Rectal smooth muscle tissue (tissue), 1 donor: ENCODE data around the gene PTPRD.

ENCODE experiments used
- H3K27ac ChIP-seq: one replicate; pipeline ENCODE4 v1.7.0; 2013; ENCODE audit warnings: low read depth, low read length, inconsistent platforms
- H3K27me3 ChIP-seq: one replicate; pipeline ENCODE4 v1.7.0; 2013; ENCODE audit warnings: low read length; ENCODE audit not compliant: control insufficient read depth, insufficient read depth
- H3K36me3 ChIP-seq: one replicate; pipeline ENCODE4 v1.7.0; 2013; ENCODE audit warnings: low read length; ENCODE audit not compliant: control insufficient read depth, insufficient read depth
- H3K4me1 ChIP-seq: one replicate; pipeline ENCODE4 v1.7.0; 2013; ENCODE audit warnings: low read length; ENCODE audit not compliant: control insufficient read depth, insufficient read depth
- H3K4me3 ChIP-seq: one replicate; pipeline ENCODE4 v1.7.0; 2013; ENCODE audit warnings: low read length
- H3K9ac ChIP-seq: one replicate; pipeline ENCODE4 v1.7.0; 2013; ENCODE audit warnings: low read length

The PTPRD gene

DNA sequence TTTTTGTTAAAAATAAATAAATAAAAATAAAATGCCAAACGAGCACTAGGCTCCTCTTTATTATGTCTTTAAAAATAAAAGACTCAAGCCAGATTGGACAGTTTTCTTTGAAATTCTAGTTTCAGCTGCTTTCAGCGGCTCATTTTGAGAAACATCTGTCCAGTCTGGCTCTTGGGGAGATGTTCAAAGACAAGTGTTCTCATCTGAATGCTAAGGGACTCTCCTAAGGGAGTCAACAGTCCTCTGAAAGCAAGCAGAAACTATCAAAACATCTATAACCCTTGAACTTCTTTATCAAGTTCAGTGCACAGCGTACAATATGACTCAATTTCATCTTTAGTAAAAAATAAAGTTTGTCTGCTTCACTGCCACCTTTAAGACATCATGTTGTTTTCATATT is 1927.0 kb downstream of the PTPRD start:
- Histone ChIP-seq H3K4me1 (no peaks in the 10 kb centered on the region), H3K9ac (no peak overlapping the region), H3K27me3 (no peaks in the 10 kb centered on the region), H3K36me3 (no peaks in the 10 kb centered on the region), H3K4me3 (no peak overlapping the region), H3K27ac (no peak overlapping the region)

DNA sequence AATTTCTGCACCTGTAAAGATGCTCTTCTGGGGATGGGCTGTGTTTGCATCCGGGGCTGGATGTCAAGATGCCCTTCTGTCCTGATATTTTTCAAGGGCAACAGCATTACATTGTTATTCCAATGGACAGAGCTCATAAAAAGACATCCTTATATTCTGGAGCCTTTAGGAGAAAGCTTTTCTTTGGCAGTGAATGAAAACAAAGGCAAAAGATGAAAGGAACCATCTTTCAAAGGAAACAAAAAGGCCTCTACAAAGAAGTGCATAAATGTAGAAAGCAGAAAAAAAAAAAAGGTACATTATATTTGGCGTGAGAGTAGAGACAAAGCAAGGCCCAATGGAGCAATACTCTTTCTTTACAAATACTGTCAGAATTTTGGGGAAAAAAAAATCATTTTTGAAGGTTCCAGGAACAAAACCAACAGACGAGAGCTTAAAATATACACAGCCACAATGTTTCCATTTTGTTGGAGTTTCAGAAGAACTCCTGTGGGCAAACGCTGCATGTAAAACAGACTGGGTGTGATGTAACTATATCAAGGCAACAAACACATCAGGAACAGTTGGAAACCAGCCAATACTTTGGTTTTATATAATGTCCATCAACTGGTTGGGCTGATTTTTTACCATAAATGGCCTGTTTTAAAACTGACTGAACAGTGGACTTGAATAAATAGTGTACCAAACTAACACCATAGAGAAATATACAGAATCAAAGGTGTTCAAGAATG is 1927.7 kb downstream of the PTPRD start:
- no peaks in the 10 kb centered on the region for H3K4me1 ChIP-seq
- H3K9ac ChIP-seq, result no peak overlapping the region
- H3K36me3 ChIP-seq, result no peaks in the 10 kb centered on the region
- H3K27ac ChIP-seq, result no peak overlapping the region
- no peaks in the 10 kb centered on the region for H3K27me3 ChIP-seq
- H3K4me3 ChIP-seq, result no peak overlapping the region

DNA sequence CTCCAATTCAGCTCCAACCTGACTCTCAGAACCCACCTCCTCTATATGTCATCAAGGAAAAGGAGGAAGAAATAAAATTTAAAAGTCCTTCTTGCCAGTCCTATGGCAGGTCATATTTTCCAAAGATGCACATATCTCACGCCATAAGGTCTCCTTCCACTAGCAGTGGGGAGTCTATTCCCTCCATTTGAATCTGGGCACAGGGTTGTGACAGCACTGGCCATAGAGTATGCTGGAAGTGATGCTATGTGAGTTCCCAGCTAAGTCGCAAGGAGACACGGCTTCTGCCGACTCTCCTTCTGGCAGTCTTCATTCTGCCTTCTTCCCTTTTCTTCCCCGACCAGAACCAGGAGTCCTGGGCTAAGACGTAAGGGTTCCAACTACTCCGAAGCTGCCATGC is 1929.3 kb downstream of the PTPRD start:
- Histone ChIP-seq H3K9ac (no peak overlapping the region), H3K27ac (no peak overlapping the region), H3K27me3 (no peaks in the 10 kb centered on the region), H3K4me1 (no peaks in the 10 kb centered on the region), H3K36me3 (no peaks in the 10 kb centered on the region), H3K4me3 (no peak overlapping the region)

DNA sequence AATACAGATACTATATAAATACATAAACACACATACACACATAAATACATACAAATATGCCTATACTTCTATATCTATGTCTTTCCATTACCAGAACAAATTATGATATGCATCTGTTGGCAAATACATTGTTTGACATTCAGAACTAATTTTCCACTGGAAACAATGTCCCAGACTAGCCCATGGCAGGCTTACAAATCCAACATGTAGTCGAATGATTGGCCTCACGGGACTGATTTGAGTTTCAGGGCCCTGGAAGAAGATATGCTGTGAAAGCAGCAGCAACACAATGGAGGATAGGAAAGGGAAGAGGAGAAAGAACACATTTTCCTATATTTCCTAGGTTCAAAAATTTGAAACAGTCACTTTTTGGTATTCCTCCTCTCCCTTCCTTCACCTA is 1932.1 kb downstream of the PTPRD start:
- Histone ChIP-seq H3K36me3 (no peaks in the 10 kb centered on the region), H3K27ac (no peak overlapping the region), H3K9ac (no peak overlapping the region), H3K27me3 (no peaks in the 10 kb centered on the region), H3K4me1 (no peaks in the 10 kb centered on the region), H3K4me3 (no peak overlapping the region)

DNA sequence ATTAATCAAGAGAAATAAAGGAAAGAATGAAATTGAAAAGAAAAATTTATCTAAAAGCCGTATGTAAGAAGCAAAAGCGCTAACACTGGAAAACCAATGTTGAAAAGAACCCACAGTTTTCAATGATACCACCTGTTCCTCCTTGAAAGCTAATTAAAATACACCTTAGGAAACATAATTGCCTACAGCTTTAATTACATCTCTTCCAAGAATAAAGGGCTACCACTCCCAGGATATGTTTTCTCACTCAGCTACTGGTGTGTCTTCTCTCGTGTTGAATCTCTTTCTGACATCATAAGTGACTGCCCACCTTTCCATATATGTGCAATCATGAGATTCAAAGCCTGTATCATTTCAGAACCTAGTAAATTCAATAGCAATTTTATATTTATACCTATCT is 1932.6 kb downstream of the PTPRD start:
- H3K9ac ChIP-seq, result no peak overlapping the region
- no peaks in the 10 kb centered on the region for H3K36me3 ChIP-seq
- no peak overlapping the region for H3K4me3 ChIP-seq
- no peaks in the 10 kb centered on the region for H3K27me3 ChIP-seq
- H3K27ac ChIP-seq, result no peak overlapping the region
- H3K4me1 ChIP-seq, result no peaks in the 10 kb centered on the region

DNA sequence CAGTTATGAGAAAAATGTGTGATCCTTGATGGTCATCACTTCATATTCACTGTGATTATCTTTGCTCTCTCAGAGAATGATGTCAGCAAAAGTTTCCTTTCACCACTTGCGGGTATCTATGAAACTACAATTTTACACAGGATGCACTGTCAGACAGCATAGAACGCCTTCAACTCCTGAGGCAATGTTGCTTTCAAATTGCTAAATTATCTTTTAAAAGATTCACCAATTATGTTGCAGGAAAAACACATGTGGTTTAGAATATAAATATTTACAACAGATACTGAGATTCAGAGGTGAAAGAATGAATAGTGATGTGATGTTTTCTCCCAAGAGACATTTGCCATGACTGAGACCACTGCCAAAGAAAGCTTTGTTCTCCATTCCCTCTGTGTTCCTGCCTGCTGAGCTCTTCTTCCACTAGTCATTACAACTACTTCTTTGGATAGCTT is 1933.4 kb downstream of the PTPRD start:
- Histone ChIP-seq H3K36me3 (no peaks in the 10 kb centered on the region), H3K27ac (no peak overlapping the region), H3K4me3 (no peak overlapping the region), H3K27me3 (no peaks in the 10 kb centered on the region), H3K4me1 (no peaks in the 10 kb centered on the region), H3K9ac (no peak overlapping the region)

DNA sequence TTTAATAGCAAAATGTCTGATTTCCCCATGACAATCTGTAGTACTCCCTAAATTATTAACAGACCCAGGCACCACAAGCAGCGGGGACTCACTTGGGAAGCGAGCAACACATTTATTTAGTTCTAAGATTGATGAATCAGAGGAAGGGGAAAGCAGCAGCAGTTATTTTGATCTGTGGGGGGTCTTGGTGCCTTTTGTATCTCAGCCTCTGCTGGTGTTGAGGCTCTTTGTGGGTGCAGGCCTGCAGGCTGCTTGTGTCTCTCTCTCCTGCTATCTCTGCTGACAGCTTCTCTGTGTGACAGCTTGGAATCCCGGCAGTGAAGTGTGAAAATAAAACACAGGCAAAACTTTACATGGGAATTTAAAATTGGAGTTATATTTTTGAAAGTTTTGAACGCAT is 1935.1 kb downstream of the PTPRD start:
- Histone ChIP-seq H3K27me3 (no peaks in the 10 kb centered on the region), H3K4me1 (no peaks in the 10 kb centered on the region), H3K36me3 (no peaks in the 10 kb centered on the region), H3K27ac (no peak overlapping the region), H3K4me3 (no peak overlapping the region), H3K9ac (no peak overlapping the region)

DNA sequence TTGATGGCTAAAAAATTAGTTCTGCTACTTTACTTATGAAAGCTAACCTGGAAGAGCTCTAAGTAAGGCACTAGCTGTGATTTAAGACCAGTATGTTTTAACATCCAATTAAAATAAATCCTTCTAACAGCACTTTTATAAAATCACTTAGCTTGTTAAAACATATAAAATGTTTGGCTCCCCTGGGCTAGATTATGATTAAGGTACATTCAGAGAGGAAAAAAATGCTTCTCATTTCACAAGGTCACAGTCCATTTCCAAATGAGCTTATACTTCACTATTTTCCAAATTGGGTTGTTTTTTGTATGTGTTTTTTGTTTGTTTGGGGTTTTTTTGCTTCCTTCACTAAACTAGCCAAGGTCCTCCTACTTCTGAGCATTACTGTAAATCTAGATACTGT is 1938.3 kb downstream of the PTPRD start:
- Histone ChIP-seq H3K9ac (no peak overlapping the region), H3K4me3 (no peak overlapping the region), H3K4me1 (no peaks in the 10 kb centered on the region), H3K27me3 (no peaks in the 10 kb centered on the region), H3K27ac (no peak overlapping the region), H3K36me3 (no peaks in the 10 kb centered on the region)

DNA sequence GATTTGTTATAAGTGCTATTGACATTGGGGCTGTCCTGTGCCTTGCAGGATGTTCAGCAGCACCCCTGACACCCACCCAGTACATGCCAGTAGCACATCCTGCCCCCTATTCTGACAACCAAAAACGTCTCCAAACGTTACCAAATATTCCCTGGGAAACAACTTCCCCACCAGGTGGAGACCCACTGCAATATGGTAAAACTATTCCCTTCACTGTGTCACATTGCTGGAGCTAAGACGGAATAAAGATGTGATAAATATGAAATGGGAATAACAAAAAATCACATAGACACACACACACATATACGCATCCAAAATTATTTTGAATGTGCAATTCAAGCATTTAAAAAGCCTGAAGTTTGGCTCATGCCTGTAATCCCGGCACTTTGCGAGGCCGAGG is 1939.0 kb downstream of the PTPRD start:
- Histone ChIP-seq H3K36me3 (no peaks in the 10 kb centered on the region), H3K4me3 (no peak overlapping the region), H3K27me3 (no peaks in the 10 kb centered on the region), H3K4me1 (no peaks in the 10 kb centered on the region), H3K9ac (no peak overlapping the region), H3K27ac (no peak overlapping the region)

DNA sequence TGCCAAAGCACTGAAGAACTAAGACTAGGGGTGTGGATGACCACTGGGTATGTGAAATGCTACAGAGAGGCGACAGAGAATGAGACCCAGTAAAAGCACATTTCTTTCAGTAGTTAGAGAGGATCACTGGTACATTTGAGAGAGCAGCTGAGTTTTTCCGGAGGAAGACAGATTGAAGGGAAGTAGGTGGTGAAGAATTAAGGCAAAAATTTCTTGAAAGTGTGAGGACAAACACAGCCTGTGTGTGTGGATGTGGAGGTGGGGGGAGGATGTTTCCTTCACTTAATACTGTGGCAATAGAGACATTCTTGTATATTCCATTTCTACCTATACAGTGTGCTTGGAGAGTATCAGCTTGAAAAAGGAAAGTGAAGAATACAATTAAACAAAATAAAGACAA is 1942.1 kb downstream of the PTPRD start:
- no peaks in the 10 kb centered on the region for H3K27me3 ChIP-seq
- H3K4me1 ChIP-seq, result no peaks in the 10 kb centered on the region
- no peak overlapping the region for H3K9ac ChIP-seq
- no peak overlapping the region for H3K4me3 ChIP-seq
- no peak overlapping the region for H3K27ac ChIP-seq
- H3K36me3 ChIP-seq, result no peaks in the 10 kb centered on the region

DNA sequence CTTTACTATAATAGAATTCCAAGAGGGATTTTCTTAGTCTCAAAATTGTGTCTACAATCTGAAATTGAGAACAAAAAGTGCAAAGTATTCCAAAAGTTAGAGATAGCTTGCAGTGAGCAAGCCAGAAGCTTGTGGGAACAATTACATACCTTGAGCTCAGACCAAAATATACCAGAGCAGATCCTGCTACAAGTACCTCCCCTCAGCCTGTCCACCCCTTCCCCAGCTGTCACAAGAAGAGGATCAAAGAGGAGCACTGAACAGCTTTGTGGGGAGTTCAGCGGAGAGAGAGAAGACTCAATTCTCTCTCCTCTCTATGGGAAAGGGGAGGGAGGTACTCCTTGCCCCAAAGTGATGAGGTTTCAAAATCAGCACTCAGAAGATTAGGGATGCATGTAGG is 1944.1 kb downstream of the PTPRD start:
- Histone ChIP-seq H3K27me3 (no peaks in the 10 kb centered on the region), H3K4me3 (no peak overlapping the region), H3K27ac (no peak overlapping the region), H3K36me3 (no peaks in the 10 kb centered on the region), H3K9ac (no peak overlapping the region), H3K4me1 (no peaks in the 10 kb centered on the region)

DNA sequence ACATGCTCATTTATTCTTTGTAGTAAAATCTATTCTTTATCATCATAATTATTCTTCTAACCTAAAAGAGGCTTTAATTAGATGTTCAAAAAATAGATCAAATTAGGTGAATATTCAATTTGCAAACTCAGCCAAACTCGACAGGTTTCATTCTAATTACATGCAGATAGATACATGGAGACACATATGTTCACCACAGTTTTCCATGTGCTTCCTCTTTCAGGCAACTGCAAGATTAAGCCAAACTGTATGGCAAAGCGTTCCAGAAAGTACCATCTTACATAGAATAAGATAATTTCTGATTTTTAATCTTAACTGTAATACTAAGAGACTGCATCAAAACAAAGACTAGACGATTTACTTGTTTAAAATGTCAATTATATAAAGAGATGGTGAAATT is 1944.6 kb downstream of the PTPRD start:
- Histone ChIP-seq H3K9ac (no peak overlapping the region), H3K4me3 (no peak overlapping the region), H3K4me1 (no peaks in the 10 kb centered on the region), H3K27ac (no peak overlapping the region), H3K27me3 (no peaks in the 10 kb centered on the region), H3K36me3 (no peaks in the 10 kb centered on the region)

DNA sequence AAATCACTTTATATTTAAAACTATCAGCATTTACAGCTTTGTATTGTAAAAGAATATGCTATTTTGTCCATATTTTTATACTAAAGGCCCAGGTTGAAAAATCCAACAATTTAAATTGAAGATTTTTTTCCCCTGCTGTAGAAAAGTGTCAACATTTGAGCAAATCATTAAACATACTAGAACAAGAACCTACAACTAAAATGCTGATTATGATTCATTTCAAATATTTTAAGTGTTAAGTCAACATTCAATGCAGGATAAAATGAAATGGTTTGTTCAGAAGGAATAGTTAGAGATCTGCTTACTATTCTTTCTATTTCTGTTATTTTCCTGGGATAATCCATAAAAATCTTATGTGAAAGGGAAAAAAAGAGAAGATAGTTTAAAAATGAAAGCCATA is 1946.7 kb downstream of the PTPRD start:
- no peak overlapping the region for H3K4me3 ChIP-seq
- no peak overlapping the region for H3K9ac ChIP-seq
- no peaks in the 10 kb centered on the region for H3K4me1 ChIP-seq
- no peaks in the 10 kb centered on the region for H3K27me3 ChIP-seq
- no peak overlapping the region for H3K27ac ChIP-seq
- H3K36me3 ChIP-seq, result no peaks in the 10 kb centered on the region
